Measurements from ENCODE around the gene RAC2.

Gene RAC2

DNA sequence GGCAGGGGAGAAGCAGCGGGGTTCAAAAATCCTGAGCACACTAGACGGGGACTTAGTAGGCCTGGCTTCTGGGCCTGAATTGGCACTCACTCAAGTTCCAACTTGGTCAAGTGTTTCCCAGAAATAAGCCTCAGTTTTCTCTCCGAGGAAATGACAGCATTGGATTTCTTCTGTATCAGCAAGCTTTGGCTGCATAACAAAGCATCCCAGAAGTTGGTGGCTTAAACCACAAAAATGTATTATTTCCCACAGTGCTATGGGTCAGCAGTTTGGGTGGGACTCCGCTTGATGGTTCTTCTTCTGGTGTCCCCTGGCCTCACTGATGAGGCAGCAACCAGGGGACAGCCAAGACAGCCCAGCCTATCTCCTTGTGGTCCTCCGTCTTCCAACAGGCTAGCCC is 36.6 kb upstream of the RAC2 start:
- Histone ChIP-seq H3K27me3 (ENCODE audit: insufficient read depth, low read length) (peaks cover 11% of the 10 kb centered on the region; the same call in 1 of the 2 replicates), H4K20me1 (ENCODE audit: insufficient read depth, low read length) (no peaks in the 10 kb centered on the region), H3K9me3 (ENCODE audit: low read length) (no peaks in the 10 kb centered on the region; the same call in 1 of the 2 replicates), H2AFZ (ENCODE audit: low read length) (no peak overlapping the region), H3K4me2 (ENCODE audit: low read length) (no peak overlapping the region), H3F3A (ENCODE audit: insufficient read depth, low read length) (no peaks in the 10 kb centered on the region), H3K9ac (ENCODE audit: low read length) (no peak overlapping the region), H3K27ac (ENCODE audit: low read depth, low read length, poor library complexity, severe bottlenecking) (no peak overlapping the region), H3K79me2 (ENCODE audit: insufficient read depth, low read length) (no peaks in the 10 kb centered on the region), H3K4me1 (ENCODE audit: insufficient read depth, low read length, severe bottlenecking) (peaks cover 33% of the 10 kb centered on the region), H3K36me3 (ENCODE audit: insufficient read depth, low read length) (no peaks in the 10 kb centered on the region; the same call in 1 of the 2 replicates), H3K4me3 (ENCODE audit: low read depth, low read length, poor library complexity, severe bottlenecking) (no peak overlapping the region), H3K9me2 (ENCODE audit: low read depth, low read length) (no peaks in the 10 kb centered on the region)
- no peak for TF ChIP-seq EZH2 (IDR thresholded peaks at IDR 0.05; ENCODE audit: borderline replicate concordance, low read length)
- no peak for TF ChIP-seq CTCF (IDR thresholded peaks at IDR 0.05; ENCODE audit: low read length)

DNA sequence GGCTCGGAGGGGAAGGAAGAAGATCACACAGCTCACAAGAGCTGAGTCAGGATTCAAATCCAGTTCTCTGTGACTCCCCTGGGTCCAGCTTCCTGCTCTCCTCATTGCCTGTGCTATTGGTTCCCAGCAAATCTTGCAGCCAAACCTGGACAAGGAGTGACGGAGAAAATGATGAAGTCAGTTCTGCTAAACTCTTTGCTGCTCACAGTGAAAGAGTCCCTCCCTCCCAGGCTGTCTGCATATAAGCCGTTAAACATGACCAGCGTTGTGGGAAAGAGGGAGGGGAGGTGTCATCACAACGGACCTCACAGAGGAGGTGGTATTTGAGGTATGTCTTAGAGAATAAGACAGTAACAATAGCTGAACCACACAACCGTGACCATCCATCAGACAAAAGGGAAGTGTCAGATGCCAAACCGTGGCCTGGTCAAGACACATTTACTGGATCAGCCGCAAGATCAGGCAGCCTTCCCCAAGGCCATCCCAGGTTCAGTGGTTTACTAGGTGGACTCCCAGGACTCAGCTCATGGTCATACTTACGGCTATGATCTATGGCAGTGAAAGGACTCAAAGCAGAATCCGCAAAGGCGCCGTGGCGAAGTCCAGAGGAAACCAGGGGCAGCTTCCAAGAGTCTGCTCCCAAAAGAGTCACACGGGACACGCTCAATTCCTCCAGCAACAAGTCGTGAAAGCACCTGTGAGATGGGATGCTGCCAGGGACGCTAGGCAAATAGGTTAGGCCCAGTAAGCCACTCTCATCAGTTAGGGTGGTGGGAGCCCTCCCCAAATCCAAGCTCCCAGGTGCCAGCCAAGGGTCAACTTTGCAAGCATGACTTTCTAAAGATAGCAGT is 35.5 kb upstream of the RAC2 start:
- H3F3A ChIP-seq (ENCODE audit: insufficient read depth, low read length): no peaks in the 10 kb centered on the region
- H3K79me2 ChIP-seq (ENCODE audit: insufficient read depth, low read length): no peaks in the 10 kb centered on the region
- TF ChIP-seq CTCF (IDR thresholded peaks at IDR 0.05; ENCODE audit: low read length): no peak
- no peak for TF ChIP-seq EZH2 (IDR thresholded peaks at IDR 0.05; ENCODE audit: borderline replicate concordance, low read length)
- H3K9me2 ChIP-seq (ENCODE audit: low read depth, low read length): no peaks in the 10 kb centered on the region
- H4K20me1 ChIP-seq (ENCODE audit: insufficient read depth, low read length): no peaks in the 10 kb centered on the region
- no peak overlapping the region for H3K4me3 ChIP-seq (ENCODE audit: low read depth, low read length, poor library complexity, severe bottlenecking)
- H3K9ac ChIP-seq (ENCODE audit: low read length): no peak overlapping the region
- peaks cover 11% of the 10 kb centered on the region; the same call in 1 of the 2 replicates for H3K27me3 ChIP-seq (ENCODE audit: insufficient read depth, low read length)
- no peak overlapping the region for H3K27ac ChIP-seq (ENCODE audit: low read depth, low read length, poor library complexity, severe bottlenecking)
- H3K9me3 ChIP-seq (ENCODE audit: low read length): no peaks in the 10 kb centered on the region; the same call in 1 of the 2 replicates
- H3K4me1 ChIP-seq (ENCODE audit: insufficient read depth, low read length, severe bottlenecking): peaks cover 31% of the 10 kb centered on the region
- H3K36me3 ChIP-seq (ENCODE audit: insufficient read depth, low read length): no peaks in the 10 kb centered on the region; the same call in 1 of the 2 replicates
- H2AFZ ChIP-seq (ENCODE audit: low read length): no peak overlapping the region
- no peak overlapping the region for H3K4me2 ChIP-seq (ENCODE audit: low read length)

DNA sequence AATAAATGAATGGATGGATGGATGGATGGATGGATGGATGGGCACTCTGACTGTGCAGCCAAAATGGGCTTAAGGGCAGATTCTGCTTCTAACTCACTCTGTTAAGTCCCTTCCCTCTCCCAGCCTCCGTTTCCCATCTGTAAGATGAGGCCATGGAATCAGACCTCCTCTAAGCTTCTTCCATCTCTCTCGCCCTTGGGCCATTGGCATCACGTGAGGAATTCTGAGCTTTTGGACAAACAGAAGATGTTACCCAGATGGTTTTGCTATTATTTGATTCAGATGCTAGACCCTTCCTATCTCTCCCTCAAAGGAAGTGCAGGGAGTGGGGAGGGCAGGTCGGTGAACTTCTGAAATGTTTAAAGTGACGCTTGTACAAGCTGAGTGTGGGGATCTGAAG is 34.2 kb upstream of the RAC2 start:
- Histone ChIP-seq H3K4me3 (ENCODE audit: low read depth, low read length, poor library complexity, severe bottlenecking) (no peak overlapping the region), H3K9me2 (ENCODE audit: low read depth, low read length) (no peaks in the 10 kb centered on the region), H4K20me1 (ENCODE audit: insufficient read depth, low read length) (no peaks in the 10 kb centered on the region), H3K79me2 (ENCODE audit: insufficient read depth, low read length) (no peaks in the 10 kb centered on the region), H3K9ac (ENCODE audit: low read length) (no peak overlapping the region), H3F3A (ENCODE audit: insufficient read depth, low read length) (no peaks in the 10 kb centered on the region), H3K27me3 (ENCODE audit: insufficient read depth, low read length) (peaks cover 11% of the 10 kb centered on the region; the same call in 1 of the 2 replicates), H3K4me1 (ENCODE audit: insufficient read depth, low read length, severe bottlenecking) (peaks cover 24% of the 10 kb centered on the region), H2AFZ (ENCODE audit: low read length) (no peak overlapping the region), H3K36me3 (ENCODE audit: insufficient read depth, low read length) (no peaks in the 10 kb centered on the region; the same call in 1 of the 2 replicates), H3K27ac (ENCODE audit: low read depth, low read length, poor library complexity, severe bottlenecking) (no peak overlapping the region), H3K4me2 (ENCODE audit: low read length) (no peak overlapping the region), H3K9me3 (ENCODE audit: low read length) (no peaks in the 10 kb centered on the region; the same call in 1 of the 2 replicates)
- TF ChIP-seq CTCF (IDR thresholded peaks at IDR 0.05; ENCODE audit: low read length): no peak
- no peak for TF ChIP-seq EZH2 (IDR thresholded peaks at IDR 0.05; ENCODE audit: borderline replicate concordance, low read length)
